Endothelial cell of umbilical vein (primary cell): ENCODE measurements around the gene TKTL2.

ENCODE experiments used
- CTCF ChIP-seq, 2 donors: IDR thresholded peaks; 1 replicate in 1 of 2; 2 replicates in 1 of 2; pipeline ENCODE4 v1.5.1; 2011; ENCODE audit warnings: low read length in 2 of 2, mild to moderate bottlenecking in 2 of 2, moderate library complexity in 2 of 2, control low read depth in 1 of 2, inconsistent platforms in 1 of 2, low read depth in 1 of 2; ENCODE audit not compliant: insufficient read depth in 1 of 2; ENCODE audit errors: extremely low read depth in 1 of 2
- FOS ChIP-seq: IDR thresholded peaks from 2 replicates; pipeline ENCODE4 v1.6.1; 2011; ENCODE audit warnings: mild to moderate bottlenecking, low read length, moderate library complexity, borderline replicate concordance; ENCODE audit not compliant: insufficient read depth
- MYC ChIP-seq: IDR thresholded peaks from one replicate; pipeline ENCODE4 v1.6.1; 2011; ENCODE audit warnings: mild to moderate bottlenecking, low read depth, low read length
- POLR2A ChIP-seq: IDR thresholded peaks from 2 replicates; pipeline ENCODE4 v1.6.1; 2012; ENCODE audit warnings: low read depth, mild to moderate bottlenecking, control low read depth, low read length

GRCh38 chr4:163467082-163467770 lies 6.3 kb downstream of the TKTL2 start:
- no peak for TF ChIP-seq POLR2A
- no peak for TF ChIP-seq CTCF (IDR thresholded peaks at IDR 0.05; ENCODE audit: extremely low read depth in 1 of 2, insufficient read depth in 1 of 2, low read depth in 1 of 2, low read length in 2 of 2)
- no peak for TF ChIP-seq FOS
- TF ChIP-seq MYC: no peak
